ENCODE measurements around the gene NTRK2.

NTRK2 gene

DNA sequence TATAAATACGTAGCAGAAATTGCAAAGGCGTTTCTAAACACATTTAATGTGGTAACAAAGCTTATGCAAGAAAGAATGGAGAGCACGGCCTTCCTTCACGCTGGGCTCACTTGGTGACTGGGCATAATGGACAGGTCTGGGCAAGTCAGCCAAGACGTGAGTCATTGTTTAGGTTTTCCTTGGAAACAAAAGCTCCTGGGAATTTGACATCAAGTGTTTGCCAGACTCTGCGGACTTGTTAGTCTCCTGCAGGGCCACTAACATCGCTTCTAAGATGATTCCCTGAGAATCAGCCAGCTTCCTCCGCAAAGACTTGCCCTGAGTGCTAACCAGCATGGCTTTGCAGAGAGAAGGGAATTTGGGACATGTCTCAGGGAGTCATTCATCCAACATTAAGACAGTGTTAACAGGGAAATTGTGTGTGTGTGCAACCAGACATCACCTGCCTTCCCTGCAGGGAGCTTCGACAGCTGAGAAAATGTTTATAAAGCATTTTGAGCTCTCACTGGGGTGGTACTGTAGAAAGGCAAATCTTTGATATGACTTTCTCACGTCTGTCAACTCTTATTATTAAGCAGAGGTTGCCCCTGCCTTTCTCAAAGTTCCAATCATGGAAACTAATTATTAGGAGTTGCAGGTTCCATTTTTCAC is 182.5 kb downstream of the NTRK2 start:
- no peak for DNase-seq (ENCODE audit: low spot score)

DNA sequence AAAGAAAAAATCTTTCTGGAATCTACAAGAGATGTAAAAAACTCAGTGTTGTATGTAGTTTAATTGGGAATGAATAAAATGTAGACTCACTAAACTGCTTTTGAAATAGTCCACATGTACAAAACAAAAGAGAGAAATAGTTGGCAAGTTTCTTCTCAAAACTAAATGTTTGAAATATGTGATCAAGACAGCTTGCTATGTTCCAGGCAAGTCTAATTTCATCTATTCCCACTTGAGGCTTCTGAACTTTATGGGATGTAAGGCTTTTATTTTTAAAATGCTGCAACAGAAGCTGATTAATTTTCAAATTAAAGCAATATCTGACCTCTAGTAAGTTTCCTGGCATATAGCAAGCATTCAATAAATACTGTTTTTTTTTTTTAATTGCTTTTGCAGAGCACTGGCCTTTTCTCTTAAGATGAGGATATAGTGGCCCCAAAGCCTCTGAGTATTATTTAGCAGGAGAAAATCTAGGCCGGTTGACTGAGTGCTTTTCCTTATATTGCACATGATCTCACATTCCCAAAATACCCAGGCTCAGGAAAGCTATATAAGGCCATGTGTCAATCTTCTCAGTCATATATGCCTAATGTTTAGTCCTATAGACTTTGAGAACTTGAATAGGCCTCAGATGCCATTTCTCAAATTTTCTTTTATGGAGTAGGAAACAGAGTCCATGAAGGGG is 183.2 kb downstream of the NTRK2 start:
- DNase-seq (ENCODE audit: low spot score): no peak

DNA sequence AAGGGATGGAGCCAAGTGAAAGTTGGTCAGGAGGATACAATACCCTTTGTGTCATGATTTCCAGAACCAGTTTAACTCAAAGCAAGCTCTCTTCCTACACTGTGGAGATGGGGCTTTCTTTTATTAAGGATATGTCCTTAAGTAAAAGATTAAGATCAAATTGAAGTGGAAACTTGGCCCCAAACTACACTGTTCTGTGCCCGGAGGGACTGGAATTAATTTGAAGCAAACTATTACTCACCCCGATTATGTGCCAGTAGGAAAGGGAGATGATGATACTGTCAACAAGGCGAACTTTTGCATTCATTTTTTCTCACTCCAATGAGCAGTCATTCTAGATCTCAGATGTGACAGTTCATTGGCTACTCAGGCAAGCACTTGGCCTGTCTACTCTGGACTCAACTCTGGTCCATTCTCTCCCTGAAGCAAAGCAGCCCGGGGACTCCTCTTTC is 186.7 kb downstream of the NTRK2 start:
- no peak for DNase-seq (ENCODE audit: low spot score)

DNA sequence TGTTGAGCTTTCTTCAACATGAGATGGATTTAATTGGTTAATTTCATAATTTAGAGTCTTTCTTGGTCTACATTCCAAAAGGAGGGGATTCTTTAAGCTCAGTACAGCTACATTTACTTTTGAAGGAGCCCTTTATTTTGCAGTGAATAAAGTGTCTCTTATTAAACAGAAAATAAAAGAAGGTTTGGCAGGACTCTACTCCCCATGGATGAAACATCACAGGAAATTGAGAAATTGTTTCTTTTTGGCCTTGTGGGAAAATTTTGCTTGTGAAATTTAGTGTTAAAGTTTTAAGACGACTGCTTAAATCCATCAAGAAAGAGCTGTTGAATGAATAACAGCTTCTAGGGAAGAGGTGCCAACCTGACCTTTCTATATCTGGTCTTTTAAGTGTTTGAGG is 187.7 kb downstream of the NTRK2 start:
- DNase-seq (ENCODE audit: low spot score): no peak

DNA sequence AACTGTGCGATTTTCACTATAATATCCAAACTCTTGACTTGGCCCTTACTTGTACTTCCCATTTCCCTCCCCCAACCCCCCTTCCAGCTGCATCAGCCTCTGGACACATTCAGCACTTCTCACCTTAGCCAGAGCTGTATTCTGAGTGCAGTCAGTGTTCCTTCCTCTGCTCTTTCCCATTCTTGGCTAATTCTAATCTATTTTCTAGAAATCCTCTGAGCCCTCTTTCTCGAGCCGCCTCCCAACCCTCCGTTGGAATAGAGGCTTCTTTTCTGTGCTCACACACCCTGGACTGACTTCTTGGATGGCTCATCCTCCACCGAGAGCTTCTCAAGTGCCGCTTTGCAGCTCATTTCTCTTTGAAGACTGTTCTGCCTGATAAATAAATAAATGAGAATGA is 188.8 kb downstream of the NTRK2 start:
- no peak for DNase-seq (ENCODE audit: low spot score)

DNA sequence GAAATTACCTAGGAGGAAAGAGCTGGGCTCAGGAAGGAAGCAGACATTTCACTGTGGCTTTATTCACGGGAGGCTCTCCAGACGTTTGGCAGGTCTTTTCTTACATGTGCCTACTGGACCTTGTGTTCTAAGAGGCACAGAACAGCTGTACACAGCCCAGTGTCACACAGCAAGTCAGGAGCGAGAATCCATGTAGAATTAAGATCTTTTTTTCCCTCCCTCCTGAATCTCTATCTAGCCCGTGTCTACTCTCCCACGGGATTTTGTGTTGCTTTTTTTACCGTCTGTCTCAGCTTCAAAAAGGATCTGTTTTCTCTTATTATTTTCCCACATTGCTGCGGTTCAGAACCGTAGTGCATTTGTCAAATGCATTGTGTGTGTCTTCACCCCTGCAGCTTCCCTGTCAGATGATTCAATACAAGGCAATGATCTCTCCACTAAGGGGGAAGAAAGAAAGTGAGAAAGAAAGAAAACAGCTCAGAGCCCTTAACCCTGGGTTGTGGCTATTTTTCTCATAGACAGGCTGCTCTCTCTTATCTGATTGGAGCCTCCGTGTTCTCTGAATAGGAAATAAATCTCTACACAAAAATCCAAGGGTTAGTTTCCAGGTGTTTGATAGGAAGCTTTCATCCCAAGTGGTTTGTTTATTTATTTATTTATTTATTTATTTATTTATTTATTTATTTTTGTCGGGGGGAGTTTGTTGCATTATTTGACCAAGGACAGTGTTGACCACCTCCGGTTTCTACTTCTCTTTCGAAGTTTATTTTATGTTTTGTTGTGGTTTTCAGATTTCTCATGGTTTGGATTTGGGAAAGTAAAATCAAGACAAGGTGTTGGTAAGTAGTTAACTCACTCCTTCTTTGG is 191.0 kb downstream of the NTRK2 start:
- DNase-seq (ENCODE audit: low spot score): no peak

DNA sequence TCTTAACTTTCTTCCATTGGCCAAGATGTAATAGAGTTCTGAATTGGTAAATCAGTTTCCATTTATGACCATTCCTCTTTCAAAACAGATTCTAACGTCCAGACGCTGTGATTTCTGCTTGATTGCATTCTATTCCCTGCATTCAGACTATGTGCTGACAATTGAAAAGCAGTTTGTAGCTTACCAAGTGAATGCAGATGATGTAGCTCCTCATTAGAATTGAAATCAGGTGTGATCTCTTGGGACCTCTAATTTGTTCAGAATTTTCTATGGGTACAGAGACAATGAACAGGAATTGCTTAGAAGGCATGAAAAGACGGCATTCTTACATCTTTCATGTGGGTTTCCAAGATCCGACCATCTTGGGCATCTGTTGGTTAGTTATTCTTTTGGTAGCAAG is 191.9 kb downstream of the NTRK2 start:
- DNase-seq (ENCODE audit: low spot score): no peak

DNA sequence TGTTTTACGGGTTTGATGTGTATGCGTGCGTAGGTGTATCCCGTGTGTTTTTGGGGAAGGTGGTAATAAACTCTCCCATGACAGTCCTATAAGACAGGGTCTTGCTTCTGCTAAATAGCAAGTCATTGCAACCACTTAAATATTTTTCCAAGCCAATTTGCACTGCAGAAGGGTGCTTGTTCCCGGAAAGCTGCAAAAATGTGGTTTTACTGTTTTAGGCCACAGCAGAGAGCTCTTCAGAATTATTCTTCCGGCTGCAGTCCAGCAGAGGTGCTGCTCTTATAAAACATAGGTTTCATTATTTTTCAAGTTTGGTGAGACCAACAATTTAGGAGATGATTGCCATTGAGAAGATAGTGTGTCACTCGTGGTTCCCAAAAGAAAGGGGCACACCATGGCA is 192.8 kb downstream of the NTRK2 start:
- DNase-seq (ENCODE audit: low spot score): no peak

DNA sequence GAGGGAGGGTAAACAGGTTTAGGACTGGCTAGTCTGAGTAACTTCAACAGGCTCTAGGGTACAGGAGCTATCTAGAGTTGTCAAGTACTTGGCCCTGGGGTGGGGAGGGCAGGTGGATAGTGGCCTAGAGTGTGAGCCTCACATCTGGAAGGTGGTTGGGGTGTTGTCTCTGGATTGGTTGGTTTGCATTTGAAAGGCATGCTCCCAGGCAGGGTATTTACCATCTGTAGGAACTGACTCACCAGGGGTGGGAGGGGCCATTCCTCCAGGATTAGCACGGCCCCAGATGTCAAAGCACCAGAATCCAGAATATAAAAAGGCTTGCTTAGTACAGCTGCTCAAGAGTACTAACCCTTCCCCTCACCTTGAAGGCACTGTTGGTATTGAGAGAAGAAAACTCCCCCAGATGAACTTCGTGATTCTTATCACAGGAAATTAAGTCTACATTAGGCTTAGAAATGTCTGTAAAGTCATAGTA is 193.3 kb downstream of the NTRK2 start:
- DNase-seq (ENCODE audit: low spot score): no peak

DNA sequence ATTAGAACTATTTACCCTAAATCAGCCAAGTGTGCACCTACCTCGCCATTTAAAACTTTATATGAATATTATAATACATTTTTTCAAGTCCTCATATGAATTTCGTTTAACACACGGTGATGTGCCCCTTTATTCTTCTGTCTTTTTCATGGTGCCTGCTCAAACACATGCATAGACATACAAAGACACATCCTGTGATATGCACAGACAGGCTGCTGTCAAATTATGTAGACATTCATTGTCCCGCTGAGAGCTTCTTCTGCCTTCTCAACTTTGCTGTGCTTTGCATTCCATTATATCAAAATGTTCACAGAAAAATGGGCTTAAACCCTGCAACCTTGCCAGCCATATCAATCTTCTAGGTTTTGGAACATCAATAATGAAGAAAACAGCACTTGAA is 193.8 kb downstream of the NTRK2 start:
- no peak for DNase-seq (ENCODE audit: low spot score)

DNA sequence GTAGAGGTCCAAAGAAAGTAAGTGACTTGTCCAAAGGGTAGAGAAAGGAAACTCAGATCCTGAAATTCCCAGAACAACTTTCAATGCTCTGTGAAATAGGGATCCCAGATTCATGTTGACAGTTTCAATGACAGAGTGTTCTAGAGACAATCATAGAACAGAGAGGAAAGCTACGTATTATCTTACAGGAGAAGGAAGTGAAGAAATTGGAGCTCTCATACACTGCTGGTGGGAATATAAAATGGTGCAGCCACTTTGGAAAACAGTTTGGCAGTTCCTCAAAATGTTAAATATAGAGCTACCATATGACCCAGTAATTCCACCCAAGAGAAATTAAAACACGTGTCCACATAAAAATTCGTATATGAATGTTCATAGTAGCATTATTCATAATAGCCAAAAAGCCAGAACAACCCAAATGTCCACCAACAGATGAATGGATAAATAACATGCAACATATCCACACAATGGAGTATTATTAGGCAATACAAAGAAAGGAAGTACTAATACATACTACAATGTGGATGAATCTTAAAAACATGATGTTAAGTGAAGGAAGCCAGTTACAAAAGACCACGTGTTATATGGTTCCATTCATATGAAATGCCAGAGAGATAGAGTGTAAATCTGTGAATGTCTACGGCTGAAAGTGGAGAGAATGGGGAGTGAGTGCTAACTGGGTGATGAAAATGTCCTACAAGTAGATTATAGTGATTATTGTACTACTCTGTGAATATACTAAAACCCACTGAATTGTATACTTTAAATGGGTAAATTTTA is 197.1 kb downstream of the NTRK2 start:
- DNase-seq (ENCODE audit: low spot score): no peak

DNA sequence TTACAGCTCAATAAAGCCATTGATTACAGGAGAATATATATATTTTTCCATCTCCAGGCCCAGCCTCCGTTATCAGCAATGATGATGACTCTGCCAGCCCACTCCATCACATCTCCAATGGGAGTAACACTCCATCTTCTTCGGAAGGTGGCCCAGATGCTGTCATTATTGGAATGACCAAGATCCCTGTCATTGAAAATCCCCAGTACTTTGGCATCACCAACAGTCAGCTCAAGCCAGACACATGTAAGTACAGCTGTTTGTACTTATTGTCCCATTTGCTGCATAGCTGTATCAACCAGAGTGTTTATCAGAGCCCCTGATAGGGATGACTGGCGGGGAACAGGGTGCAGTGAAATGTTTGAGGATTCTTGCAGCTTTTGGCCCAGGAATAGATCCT is 197.7 kb downstream of the NTRK2 start:
- DNase-seq (ENCODE audit: low spot score): no peak

DNA sequence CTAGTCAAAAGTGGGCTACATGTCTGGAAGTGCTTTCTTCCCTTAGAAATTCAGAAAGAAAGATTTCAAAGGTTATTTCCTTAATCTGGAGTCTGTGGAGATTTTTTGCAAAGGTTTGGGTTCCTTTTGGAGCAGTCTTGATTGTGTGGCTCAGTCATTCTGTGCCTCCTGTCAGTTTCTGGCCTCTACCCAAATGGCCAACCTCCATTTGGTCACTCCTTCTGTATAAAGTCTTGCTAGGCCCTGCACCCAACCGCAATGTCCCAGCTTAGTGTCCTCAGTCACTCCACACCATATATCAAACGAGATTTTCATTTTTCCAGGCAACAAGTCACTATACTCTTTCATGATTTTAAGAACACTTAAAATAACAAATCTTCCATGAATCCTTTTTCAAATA is 199.6 kb downstream of the NTRK2 start:
- DNase-seq (ENCODE audit: low spot score): no peak

DNA sequence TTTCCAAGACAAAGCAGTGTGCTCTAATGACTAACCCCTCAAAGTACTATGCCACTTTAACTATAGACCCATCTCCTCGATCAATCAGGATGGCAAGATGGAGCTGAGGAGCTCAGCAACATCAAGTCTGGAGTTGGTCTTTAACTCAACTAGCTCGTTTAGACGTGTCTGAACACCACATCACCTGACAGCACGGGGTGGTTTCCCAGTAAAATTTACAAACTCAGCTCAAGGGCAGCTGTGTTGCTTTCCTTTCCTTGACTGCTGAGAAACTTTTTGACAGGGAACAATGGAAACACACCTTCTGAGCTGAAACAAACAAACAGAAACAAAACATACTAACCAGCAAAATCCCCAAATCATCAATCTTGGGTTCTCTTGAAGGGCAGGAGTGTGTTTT is 202.5 kb downstream of the NTRK2 start:
- no peak for DNase-seq (ENCODE audit: low spot score)

DNA sequence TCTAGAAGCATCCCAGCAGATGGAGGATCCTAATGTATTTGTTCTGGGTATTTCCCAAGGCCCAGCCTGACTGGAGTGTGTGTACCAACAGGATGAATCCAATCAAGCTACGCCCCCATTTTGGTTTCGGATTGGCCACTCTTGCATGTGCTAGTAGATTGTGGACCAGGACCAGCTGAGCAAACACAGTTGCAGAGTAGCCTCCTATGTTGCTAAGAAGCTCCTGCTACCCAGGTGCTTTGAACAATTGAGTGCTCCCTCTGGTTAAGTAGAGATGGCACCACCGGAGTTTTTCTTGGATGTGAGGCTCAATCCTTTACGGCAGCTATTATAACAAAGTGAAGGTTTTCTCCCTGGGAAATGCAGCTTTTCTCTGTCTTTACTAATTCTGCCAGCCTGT is 204.5 kb downstream of the NTRK2 start:
- no peak for DNase-seq (ENCODE audit: low spot score)

DNA sequence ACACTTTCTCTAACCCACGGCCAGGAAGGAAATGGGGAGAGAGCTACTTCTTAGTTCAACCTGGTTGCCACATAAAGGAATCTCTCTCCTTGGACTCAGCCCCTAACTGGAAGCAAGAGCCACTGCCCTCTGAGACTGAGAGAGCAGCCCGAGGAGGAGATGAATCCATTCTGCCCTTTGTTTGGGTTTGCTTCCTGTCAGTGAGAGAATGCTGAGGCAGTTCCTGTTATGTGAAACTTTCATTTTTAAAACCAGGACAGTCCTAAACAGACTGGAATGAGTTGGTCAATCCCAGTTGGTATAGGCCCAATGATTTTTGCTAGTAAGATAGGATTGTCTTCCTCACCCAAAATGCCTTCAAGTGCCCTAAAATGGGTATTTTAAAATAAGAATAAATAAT is 205.1 kb downstream of the NTRK2 start:
- no peak for DNase-seq (ENCODE audit: low spot score)

DNA sequence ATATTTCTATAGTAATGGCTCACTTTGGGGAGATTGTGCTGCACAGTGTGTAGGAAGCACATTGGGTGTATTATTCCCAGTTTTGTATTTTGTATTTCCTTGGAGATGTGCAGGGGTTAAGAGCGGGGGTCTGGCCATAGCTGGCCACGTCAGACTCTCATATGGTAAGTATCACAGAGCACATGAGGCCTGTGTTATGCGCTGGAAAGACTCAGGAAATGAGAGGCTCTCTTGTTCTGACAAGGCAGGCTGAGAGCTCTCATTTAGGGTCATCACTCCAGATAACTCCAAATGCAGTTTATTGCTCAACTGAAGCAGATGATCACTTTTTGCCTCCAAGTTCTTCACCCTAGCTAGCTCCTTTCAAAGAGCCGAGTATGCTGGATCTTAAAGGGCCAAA is 205.7 kb downstream of the NTRK2 start:
- no peak for DNase-seq (ENCODE audit: low spot score)

DNA sequence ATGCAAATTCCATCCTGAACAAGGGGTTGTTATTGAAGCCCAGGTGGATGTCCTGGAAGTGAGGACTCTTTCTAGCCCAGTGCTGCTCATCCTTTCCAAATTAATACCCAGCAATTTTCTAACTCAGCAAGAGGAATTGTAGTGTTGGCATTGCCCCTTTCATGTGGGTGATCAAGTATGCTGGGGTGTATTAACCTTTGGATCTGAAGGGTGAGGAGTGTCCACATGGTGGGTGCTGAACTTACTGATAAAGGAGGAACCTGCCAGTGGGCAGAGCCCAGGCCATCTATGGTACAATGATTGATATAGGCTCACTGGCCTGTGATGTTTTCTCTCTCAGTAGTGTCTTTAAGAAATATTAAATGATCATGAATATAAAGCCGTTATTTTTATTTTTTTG is 210.1 kb downstream of the NTRK2 start:
- DNase-seq (ENCODE audit: low spot score): no peak

DNA sequence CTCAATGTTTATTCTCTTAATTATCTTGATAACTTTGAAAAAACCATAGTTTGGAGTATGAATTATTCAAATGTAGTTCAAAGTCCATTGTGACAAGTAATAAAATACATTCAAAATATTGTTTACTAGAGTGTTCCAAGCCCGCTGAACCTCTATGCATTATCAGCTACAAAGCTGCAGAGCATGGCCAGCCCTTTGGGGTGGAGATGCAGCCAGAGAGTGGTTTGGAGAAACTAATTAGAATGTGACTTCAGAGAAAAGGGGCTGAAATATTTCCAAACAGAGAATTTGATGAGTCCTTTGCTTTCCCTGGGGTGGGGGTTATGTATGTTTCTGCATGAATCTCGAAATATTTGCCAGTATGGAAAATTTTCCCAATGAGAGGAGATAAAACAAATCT is 211.3 kb downstream of the NTRK2 start:
- DNase-seq (ENCODE audit: low spot score): no peak

DNA sequence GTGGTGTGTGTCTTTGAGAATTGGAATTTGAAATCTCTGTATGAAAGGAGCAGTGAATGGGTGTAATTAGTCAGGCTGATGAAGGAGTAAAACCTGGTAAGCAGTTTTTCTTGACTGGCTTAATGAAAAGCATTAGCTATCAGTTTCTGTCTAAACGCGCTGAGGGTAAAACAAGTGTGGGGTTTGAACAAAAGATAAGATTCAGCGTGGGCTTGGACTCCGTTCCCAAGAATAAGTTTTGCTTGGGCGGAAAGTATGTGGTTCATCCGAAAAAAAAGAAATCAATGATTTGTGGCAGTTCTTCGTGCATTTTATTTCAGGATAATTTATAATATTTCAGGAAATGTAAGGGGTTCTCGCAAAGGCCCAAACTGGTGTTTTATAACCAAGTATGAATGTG is 217.3 kb downstream of the NTRK2 start:
- no peak for DNase-seq (ENCODE audit: low spot score)

DNA sequence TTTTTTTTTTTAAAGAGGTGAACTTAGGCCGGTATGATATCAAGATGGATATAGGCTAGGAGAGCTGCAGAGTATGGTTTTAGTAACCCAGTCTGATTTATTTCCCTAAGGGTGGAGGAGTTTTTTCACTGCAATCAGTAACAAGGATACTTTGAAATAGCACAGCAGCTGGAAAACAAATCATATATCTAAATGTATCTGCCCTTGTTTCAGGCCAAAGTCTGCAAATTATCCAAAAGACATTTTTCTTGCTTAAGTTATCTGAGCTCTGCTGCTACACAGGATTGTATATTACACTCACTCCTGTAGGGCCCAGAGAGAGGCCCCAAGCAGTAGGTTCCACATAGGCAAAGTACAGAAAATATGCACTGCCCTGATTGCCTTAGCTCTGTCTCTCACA is 222.4 kb downstream of the NTRK2 start:
- no peak for DNase-seq (ENCODE audit: low spot score)

DNA sequence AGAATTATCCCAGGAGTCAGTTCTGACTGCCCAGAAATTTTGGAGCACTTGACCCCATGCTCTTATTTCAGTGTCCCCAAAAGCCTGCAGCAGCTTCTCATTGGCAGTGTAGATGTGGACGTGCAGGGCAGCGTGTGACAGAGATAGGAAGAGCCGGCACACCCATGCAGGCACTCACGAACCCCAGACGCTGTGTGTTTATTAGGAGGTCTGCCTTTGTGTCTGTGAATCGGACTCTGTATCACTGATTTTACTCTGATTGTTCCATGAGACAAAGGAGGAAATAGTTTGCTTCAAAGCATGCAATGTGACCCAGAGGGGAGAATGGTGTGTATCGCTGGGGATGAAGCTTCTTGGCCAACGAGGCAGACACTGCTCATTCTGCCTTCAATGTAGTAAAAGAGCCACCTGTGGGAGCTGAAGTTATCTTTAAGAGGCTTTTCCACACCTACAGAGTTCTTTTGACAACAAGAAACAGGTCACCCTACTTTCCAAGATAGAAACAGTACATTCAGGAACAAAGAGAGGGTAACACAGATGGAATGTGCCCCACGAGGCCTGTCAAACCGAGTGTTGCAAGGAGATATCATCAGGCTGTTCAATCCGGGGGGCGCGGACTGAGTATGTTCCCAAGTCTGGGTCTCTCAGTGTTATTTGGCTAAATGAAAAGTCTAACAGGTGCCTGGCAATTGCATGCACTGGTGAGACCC is 224.0 kb downstream of the NTRK2 start:
- no peak for DNase-seq (ENCODE audit: low spot score)
